Middle frontal gyrus (tissue), 1 donor: ENCODE data around the gene MED14.

Source experiments
- DNase-seq: peaks from one replicate; pipeline ENCODE4 v3.0.0-alpha.2; 2015; ENCODE audit warnings: low spot score; ENCODE audit errors: extremely low spot score

MED14 gene

DNA sequence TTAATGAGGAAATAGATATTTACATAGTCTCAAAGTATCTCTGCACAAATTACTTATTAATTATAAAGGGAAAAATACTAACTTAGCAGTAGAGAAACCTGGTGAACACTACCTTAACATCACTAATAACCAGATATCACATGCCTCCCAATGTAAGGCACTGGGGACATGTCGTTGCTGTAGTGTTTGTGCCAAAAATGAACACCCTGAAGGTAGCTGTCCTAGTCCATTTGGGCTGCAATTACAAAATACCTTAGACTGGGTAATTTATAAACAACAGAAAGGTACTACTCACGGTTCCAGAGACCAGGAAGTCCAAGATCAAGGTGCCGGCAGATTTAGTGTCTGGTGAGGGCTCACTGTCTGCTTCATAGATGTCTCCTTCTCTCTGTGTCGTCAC, 122.8 kb downstream of the MED14 start:
- DNase-seq: no peak

DNA sequence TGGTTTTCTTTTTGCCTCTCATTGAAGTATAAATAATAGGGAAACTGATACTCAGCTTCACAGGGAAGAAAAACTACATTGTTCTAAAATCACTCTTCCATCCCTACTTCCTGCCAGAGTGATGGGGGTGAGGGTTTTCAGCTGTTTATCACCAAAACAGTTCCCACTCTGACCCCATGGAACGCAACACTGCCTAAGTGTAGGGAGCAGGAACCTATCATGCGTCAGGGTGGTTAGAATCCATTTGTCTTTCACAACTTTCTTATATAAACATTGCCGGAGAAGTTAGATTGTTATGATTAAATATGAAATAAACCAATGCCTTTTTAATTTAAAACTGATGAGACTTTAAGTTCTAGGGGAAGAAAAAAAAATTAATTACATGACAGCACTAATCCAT, 128.0 kb downstream of the MED14 start:
- no peak for DNase-seq

GRCh38 chrX:40603446-40603845, 131.9 kb downstream of the MED14 start:
- no peak for DNase-seq
